Measurements from ENCODE around the gene ZNF723.
"Not testable (repeated sequence)": the region's sequence is repeated elsewhere in the genome, so short reads cannot be mapped to it uniquely, and the experiment has no call there.

Gene ZNF723

DNA sequence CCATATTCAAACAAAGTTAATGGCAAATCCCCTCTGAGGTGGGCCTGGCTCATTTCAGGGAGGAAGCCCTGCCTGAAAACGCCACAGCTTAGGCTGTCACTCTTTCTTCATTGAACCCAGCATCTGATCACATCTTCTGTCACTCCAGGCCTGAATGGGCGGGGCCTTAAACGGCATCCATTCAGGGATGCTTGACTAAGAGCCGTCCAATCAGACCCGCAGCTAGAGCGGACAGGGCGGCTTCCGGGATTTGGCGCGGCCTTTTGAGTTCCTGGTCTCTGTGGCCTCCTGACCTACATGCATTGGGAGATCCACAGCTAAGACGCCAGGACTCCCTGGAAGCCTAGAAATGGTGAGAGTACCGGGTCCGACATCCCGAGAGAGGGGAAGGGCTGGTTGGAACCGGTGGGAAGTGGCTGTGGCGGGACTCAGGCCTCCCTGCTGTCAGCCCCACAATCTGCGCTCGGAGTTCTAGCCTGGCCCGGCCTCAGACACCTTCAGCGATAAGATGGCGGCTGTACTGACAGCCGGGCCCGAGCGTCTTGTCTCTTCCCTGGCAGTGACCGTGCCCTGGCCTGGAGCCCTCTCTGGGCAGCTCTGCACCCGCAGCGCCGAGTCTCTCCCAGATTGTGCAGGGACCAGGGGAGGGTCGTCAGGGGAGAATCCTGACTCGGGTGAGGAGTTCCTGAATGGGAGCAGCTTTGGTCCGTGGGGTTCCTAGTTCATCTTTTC lies at the start of gene ZNF723:
TSS of gene ZNF723 (plus strand) at position 261 of the 732 bp plus-strand sequence. CDS start at position 350, 89 bp downstream.
- H3K27ac ChIP-seq, result no peak within 1 kb of the TSS
- no peak for DNase-seq (ENCODE audit: low read depth, low spot score)

DNA sequence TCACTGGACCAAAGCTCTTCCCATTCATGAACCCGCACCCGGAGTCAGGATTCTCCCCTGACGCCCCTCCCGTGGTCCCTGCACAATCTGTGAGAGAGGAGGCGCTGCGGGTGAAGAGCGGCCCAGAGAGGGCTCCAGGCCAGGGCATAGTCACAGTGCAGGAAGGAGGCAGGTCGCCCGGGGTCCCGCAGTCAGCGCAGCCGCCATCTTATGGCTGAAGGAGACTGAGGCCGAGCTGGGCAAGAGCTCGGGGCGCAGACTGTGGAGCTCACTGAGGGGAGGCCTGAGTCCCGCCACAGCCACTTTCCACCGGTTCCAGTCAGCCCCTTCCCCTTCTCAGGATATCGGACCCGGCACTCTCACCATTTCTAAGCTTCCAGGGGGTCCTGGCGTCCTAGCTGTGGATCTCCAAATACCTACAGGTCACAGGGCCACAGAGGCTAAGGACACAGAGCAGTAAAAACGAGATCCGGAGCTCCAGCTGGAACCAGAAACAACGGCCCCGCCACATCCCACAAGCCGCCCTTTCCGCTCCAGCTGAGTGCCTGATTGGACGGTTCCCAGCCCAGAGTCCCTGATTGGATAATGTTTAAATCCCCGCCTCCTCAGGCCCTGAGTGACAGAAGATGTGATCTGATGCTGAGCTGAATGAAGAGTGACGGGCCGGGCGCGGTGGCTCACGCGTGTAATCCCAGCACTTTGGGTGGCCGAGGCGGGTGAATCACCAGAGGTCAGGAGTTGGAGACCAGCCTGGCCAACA lies 48.3 kb upstream of the ZNF723 start, which contains the start of gene ZNF99:
TSS of gene ZNF99 (minus strand) at position 501 of the 760 bp plus-strand sequence. CDS start at position 366, 135 bp downstream.
- H3K27ac ChIP-seq, result no peak within 1 kb of the TSS
- DNase-seq (ENCODE audit: low read depth, low spot score), result no peak

DNA sequence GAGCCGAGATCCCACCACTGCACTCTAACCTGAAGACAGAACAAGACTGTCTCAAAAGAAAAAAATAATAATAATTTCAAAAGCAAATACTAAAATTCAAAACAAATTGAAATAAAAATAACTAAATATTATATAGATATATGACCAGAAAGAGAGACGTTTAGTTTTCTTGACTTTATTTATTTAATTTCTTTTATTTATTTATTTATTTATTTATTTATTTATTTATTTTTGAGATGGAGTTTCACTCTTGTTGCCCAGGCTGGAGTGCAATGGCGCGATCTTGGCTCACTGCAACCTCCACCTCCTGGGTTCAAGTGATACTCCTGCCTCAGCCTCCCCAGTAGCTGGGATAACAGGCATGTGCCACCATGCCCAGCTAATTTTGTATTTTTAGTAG lies 39.2 kb upstream of the ZNF723 start:
- DNase-seq (ENCODE audit: low read depth, low spot score); H3K27ac ChIP-seq: not testable (repeated sequence)

DNA sequence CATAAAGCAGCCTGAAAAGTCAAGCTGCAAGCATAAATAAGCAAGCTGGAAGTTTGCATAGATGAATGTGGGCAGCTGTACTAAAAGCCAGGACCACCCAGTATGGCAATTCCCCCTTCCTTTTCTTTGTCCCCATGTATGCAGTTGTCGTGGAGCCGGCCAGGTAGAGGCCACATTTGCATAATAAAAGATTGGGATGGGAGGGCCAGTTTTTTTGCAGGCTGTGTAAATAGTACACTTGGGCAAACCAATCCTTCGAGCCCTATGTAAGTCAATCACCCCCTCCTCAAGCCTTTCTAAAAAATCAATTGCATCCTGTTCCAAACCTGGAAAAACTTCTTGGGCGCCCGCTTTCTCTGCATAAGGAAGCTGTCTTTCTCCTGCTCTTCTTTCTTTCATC lies 35.1 kb upstream of the ZNF723 start:
- no peak for DNase-seq (ENCODE audit: low read depth, low spot score)
- H3K27ac ChIP-seq, result no peak overlapping the region

DNA sequence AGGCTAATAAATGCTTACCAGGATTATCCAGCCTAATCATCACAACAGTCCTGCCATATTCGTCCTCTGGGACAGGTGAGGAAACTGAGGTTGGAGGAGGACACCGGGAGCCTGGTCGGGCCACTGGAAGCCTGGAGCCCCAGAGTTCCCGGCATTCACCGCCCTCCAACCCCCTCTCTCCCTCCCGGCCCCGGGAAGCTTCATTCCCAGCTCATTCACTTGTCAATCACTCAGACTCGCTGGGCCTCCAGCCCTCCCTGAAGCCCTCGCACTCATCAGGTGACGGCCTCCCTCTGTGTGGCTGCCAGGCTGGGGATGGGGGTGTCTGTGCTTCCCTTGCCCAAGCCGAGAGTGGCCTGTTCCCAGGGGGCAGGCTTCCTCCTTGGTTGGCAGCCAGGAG lies 25.7 kb upstream of the ZNF723 start:
- no peak for DNase-seq (ENCODE audit: low read depth, low spot score)
- H3K27ac ChIP-seq, result no peak overlapping the region

DNA sequence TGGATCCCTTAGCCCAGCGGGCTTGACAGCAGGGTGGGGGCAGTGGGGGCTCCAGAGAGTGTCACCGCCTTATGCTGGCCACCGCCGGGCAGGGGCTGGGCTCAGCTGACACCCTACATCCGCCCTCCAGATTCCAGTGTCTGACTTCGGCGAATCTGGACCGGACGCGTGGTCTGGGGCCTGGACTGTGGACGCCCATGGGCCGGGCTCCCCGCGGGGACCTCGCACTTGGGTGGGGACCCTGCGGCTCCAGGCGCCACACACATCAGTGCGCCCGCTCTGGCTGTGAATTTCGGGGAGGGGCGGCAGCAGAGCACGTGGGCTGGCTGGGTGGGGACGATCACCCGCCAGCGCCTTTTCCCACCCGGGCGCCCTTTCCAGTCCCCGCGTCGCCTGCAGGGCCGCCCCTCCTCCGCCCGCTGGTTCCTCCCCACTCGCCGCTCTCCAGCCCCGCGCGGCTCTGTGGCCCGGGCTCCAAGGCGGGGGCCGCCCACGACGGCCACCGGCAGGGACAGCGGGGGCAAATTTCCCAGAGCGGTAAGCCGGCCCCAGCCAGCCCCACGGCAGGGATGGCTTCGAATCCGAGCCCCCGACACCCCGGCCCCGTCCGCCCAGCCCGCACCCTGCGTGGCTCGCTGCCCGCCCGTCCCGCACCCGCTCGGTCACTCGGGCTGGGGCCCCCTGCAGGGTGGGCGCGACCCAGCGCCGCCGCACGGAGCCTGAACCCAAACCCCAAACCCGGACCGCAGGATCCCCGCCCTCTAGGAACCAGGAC lies 24.8 kb upstream of the ZNF723 start:
- DNase-seq (ENCODE audit: low read depth, low spot score), result no peak
- H3K27ac ChIP-seq, result no peak overlapping the region

DNA sequence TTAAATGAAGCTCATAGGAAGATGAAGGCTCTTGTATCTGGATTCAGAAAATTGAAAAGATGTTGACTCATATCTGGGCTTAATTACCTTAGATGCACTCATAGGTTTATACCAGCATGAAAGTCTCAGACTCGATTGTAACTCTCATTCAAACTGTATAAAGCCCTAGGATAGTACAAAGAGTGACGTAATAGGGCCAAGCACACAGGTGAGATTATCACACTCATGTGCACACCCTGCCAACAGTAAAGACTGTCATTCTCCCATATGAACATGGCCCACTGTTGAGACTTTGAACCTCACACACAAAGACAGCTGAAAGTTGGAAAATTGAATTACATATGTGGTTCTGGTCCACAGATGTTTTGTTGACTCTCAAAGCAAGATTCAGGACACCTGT lies 18.0 kb upstream of the ZNF723 start:
- H3K27ac ChIP-seq, result no peak overlapping the region
- DNase-seq (ENCODE audit: low read depth, low spot score), result no peak

DNA sequence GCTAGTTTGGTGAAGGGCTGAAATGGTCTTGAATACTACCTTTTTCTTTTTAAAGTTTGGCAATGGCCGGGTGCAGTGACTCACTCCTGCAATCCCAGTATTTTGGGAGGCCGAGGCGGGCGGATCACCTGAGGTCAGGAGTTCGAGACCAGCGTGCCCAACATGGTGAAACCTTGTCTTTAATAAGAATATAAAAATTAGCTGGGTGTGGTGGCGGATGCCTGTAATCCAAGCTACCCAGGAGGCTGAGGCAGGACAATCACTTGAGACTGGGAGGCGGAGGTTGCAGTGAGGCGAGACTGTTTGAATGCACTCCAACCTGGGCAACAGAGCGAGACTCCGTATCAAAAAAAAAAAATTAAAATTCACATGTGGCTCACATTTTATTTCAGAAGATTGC lies 880 bp upstream of the ZNF723 start:
- DNase-seq (ENCODE audit: low read depth, low spot score), result no peak
- H3K27ac ChIP-seq, result no peak overlapping the region

DNA sequence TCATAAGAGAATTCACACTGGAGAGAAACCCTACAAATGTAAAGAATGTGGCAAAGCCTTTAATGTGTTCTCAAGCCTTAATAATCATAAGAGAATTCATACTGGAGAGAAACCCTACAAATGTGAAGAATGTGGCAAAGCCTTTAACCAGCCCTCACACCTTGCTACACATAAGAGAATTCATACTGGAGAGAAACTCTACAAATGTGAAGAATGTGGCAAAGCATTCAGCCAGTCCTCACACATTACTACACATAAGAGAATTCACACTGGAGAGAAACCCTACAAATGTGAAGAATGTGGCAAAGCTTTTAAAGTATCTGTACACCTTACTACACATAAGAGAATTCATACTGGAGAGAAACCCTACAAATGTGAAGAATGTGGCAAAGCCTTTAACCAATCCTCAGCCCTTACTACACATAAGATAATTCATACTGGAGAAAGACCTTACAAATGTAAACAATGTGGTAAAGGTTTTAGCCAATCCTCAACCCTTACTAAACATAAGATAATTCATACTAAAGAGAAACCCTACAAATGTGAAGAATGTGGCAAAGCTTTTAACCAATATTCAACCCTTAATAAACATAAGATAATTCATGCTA lies 25.7 kb downstream of the ZNF723 start:
- DNase-seq (ENCODE audit: low read depth, low spot score), result not testable (repeated sequence)

DNA sequence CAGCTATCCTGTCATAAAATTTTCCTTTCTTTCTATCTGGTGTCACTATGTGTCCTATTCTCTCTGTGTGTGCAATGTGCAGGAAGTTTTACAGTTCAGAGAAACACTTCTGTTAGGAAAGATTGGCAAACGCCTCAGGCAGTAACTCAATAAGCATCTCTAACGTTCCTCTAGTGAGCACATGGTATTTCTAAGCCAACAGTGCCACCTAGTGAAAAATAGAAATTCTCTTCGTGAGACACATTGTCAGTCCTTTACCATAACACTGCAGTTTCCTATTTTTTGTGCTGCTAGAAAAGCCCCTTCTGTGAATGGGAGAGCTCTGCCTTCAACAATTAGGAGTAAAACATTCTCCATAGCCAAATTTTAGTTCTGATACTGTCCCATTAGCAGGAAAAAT lies 50.7 kb downstream of the ZNF723 start:
- no peak overlapping the region for H3K27ac ChIP-seq
- DNase-seq (ENCODE audit: low read depth, low spot score), result no peak

More for the DNA sequence above, 25.7 kb downstream of the ZNF723 start:
- not testable (repeated sequence) for H3K27ac ChIP-seq

DNA sequence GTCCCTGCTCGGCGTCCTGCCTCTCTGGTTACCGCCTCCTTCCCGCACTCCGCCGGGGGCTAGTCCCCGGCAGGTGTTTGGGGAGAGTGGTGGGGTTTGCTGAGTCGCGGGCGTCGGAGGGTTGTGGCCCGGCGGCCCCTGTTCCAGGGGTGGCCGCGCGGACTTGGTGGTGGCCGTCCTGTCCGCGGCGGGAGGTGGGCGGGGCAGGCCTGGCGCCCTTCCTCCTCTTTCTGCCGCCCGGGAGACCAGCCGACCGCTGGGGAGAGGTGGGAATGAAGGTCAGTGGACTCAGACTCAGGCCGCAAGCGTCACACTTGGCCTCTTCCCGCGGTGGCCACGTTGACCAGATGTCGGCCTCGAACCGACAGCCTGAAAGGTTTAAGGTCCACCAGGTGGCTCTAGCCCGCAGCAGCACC lies 61.8 kb downstream of the ZNF723 start:
- no peak overlapping the region for H3K27ac ChIP-seq
- DNase-seq (ENCODE audit: low read depth, low spot score), result no peak

DNA sequence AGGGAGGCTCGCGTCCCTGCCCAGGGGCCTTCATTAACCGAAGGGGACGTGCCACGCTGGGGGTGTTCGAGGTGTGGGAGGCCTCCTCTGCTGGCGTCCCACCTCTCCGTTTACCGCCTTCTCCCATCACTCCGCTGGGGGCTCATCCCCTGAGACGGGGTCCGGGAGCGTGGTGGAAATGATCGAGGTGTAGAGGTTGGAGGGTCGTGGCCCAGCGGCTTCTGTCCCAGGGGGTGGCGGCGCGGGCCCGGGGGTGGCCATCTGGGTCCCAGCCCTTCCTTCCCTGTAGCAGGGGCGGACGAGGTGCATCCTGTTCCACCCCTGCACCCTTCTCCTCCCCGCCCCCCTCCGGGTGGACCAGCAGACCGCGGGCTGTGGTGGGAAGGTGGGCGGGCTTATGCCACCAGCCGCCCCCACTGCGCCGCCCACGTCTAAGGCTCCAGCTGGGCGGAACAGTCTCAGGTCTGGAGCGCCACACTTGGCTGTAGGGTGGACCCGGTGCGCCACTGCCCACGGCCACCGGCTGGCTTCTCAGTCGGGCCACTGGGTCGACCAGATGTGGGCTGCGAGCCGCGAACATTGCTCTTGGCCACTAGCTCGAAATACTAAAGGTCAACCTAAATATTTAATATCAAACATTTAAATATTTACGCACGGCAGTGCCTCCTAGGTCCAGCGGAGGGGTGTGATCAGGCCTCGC lies 69.5 kb downstream of the ZNF723 start:
- no peak overlapping the region for H3K27ac ChIP-seq
- DNase-seq (ENCODE audit: low read depth, low spot score), result no peak

Data from epithelial cell of prostate (primary cell).